Lung (tissue), 12 donors: ENCODE measurements around the gene BDH1. TPM values are rescaled to one million over a fixed set of nuclear protein-coding genes. Genes with fewer than 3 reads are reported as not detected.

Experiments used
- ATAC-seq: fragments of 200-7000 bp; cut with Tn5 transposase; one replicate; pipeline ENCODE4 v1.9.1; 2020; ENCODE audit warnings: moderate number of reproducible peaks; ENCODE audit not compliant: insufficient read depth, low FRiP score
- DNase-seq, 3 donors: peaks; one replicate each; pipeline ENCODE4 v3.0.0-alpha.2; 2013 to 2017
- H3K27ac ChIP-seq, 2 donors: one replicate each; pipeline ENCODE4 v1.5.1; 2013; ENCODE audit warnings: mild to moderate bottlenecking in 2 of 2, moderate library complexity in 2 of 2, control low read depth in 1 of 2, inconsistent platforms in 1 of 2, low read depth in 1 of 2, low read length in 1 of 2
- H3K27me3 ChIP-seq, 3 donors: one replicate each; pipeline ENCODE4 v1.5.1; 2013; ENCODE audit warnings: low read length in 2 of 3; ENCODE audit not compliant: control insufficient read depth in 3 of 3, insufficient read depth in 3 of 3
- H3K36me3 ChIP-seq, 4 donors: one replicate each; pipeline ENCODE4 v1.5.1; 2013; ENCODE audit warnings: low read length in 4 of 4, mild to moderate bottlenecking in 1 of 4, moderate library complexity in 1 of 4; ENCODE audit not compliant: control insufficient read depth in 4 of 4, insufficient read depth in 4 of 4
- H3K4me1 ChIP-seq, 5 donors: one replicate each; pipeline ENCODE4 v1.5.1; 2013; ENCODE audit warnings: low read length in 5 of 5, mild to moderate bottlenecking in 2 of 5, moderate library complexity in 1 of 5; ENCODE audit not compliant: control insufficient read depth in 5 of 5, insufficient read depth in 5 of 5
- H3K4me3 ChIP-seq: one replicate; pipeline ENCODE4 v1.5.1; 2013; ENCODE audit warnings: mild to moderate bottlenecking, control low read depth, moderate library complexity
- H3K9ac ChIP-seq, 2 donors: one replicate each; pipeline ENCODE4 v1.5.1; 2013; ENCODE audit warnings: low read length in 2 of 2, control low read depth in 1 of 2; ENCODE audit not compliant: insufficient read depth in 1 of 2
- H3K9me3 ChIP-seq, 4 donors: one replicate each; pipeline ENCODE4 v1.5.1; 2013; ENCODE audit warnings: low read length in 3 of 4, mild to moderate bottlenecking in 1 of 4, moderate library complexity in 1 of 4; ENCODE audit not compliant: control insufficient read depth in 4 of 4, insufficient read depth in 3 of 4
- WGBS, 2 donors: extraction: QIAGEN DNeasy Blood & Tissue Kit; methylation state at CpG; one replicate each; pipeline ENCODE4 v1.1.7; 2013; 5-methylcytosine and 5-hydroxymethylcytosine counted together
- polyA plus RNA-seq, 2 donors: library from polyadenylated mRNA; stranded (reverse); fragments of 200-250 nt; gene quantifications; one replicate each; pipeline ENCODE4 v1.2.1, GENCODE V29; 2013
- total RNA-seq, 2 donors: library from RNA; depleted of rRNA in 1 of 2; stranded (reverse); fragments of >200 nt in 1 of 2; gene quantifications; one replicate each; pipeline ENCODE4 v1.2.1, GENCODE V29; 2014 to 2021
- TF ChIP-seq, protein P1 (sequence below): IDR thresholded peaks from 2 replicates; pipeline ENCODE4 v1.5.1; 2012; ENCODE audit warnings: mild to moderate bottlenecking; ENCODE audit errors: control extremely low read depth, extremely low read depth
- donor health status: control.
- donor health status: control.
- donor health status: Bipolar disorder and iron deficiency.
- donor health status: healthy.
- donor health status: DM: yes; HTN: yes; CAD: no.

The BDH1 gene
- total and polyA plus RNA-seq, 4 donors: 14.3 to 32.8 (median 17.0) TPM

DNA sequence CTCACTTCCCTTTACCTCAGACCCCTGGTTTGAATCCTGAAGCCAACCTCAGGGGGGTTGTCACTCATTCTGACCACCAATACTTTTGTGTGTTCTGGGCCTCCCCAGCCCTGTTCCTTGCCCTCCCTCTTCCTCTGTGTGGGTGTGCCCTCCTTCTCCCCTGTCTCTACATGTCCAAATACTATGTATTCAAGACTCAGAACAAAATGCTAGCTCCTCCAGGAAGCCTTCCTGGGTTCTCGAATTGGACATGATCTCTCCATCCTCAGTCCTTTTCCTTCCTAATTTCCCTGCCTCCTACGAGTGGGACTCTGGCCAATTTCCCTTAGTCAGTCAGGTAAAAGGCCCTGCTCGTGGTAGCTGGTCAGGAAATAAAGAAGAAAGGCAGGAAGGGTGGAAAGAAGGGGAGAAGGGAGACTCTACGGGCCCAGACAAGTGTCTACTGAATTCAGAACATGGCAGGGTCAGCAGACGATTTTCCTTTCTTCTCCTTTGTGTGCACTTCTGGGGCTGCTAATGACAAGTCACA lies 79.7 kb downstream of the BDH1 start:
- TF ChIP-seq, protein P1, sequence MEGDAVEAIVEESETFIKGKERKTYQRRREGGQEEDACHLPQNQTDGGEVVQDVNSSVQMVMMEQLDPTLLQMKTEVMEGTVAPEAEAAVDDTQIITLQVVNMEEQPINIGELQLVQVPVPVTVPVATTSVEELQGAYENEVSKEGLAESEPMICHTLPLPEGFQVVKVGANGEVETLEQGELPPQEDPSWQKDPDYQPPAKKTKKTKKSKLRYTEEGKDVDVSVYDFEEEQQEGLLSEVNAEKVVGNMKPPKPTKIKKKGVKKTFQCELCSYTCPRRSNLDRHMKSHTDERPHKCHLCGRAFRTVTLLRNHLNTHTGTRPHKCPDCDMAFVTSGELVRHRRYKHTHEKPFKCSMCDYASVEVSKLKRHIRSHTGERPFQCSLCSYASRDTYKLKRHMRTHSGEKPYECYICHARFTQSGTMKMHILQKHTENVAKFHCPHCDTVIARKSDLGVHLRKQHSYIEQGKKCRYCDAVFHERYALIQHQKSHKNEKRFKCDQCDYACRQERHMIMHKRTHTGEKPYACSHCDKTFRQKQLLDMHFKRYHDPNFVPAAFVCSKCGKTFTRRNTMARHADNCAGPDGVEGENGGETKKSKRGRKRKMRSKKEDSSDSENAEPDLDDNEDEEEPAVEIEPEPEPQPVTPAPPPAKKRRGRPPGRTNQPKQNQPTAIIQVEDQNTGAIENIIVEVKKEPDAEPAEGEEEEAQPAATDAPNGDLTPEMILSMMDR: no peak
- Histone ChIP-seq H3K27ac (no peak overlapping the region), H3K4me1 (peaks cover 0 to 9% (median 0%) of the 10 kb centered on the region in 5 donors), H3K9me3 (no peaks in the 10 kb centered on the region), H3K36me3 (no peaks in the 10 kb centered on the region), H3K27me3 (no peaks in the 10 kb centered on the region), H3K9ac (no peak overlapping the region), H3K4me3 (no peak overlapping the region)
- ATAC-seq: no peak
- DNase-seq: no peak
- 54 to 59% methylated on average over 5 of the region's 5 CpGs for WGBS, 2 donors

DNA sequence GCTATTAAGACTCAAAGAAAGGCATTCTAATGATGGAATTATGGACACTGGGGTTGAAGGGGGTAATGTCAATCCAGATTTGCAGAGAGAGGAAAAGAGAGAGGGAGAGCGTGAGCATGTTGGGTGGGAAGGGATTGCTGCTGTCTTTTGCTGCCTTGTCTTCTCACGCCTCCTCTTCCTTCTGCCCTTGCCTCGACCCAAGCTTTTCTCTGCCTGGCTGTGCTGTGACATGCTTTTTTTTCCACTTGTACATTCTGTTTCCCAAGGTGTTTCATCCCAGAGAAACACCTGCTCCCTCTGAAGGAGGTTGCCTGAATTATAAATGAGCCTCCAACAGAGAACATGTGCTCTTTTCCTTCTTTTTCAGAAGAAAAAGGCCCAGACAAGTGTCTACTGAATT lies 80.3 kb downstream of the BDH1 start:
- TF ChIP-seq, protein P1: no peak
- Histone ChIP-seq H3K9ac (no peak overlapping the region), H3K27me3 (no peaks in the 10 kb centered on the region), H3K4me3 (no peak overlapping the region), H3K36me3 (no peaks in the 10 kb centered on the region), H3K9me3 (no peaks in the 10 kb centered on the region), H3K4me1 (peaks cover 0 to 9% (median 0%) of the 10 kb centered on the region in 5 donors), H3K27ac (no peak overlapping the region)
- DNase-seq: no peak
- ATAC-seq: no peak
- WGBS, 2 donors: 76 to 79% methylated on average over 3 of the region's 3 CpGs

DNA sequence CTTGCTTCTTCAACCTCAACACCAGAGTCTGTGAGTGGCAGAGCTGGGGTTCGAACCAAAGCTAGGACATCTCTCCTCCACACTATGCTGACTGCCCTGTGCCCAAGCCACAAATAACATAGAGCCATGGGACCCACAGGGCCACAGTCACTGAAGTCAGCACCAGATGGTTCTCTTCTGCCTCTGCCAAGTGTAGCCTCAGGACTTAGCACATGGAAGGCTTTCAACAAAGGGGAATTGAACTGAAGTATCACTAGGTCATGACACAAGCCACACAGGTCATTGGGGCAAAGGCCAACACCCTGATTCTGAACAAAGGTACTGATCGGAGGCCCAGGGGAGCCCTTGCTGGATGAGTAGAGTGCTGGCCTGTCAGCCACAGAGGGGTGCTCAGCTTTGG lies 83.6 kb downstream of the BDH1 start:
- DNase-seq (no peak), ATAC-seq (no peak)
- no peak overlapping the region for H3K9ac ChIP-seq
- H3K4me3 ChIP-seq: no peak overlapping the region
- WGBS, 2 donors: 96 to 97% methylated on average over 2 of the region's 2 CpGs
- H3K36me3 ChIP-seq: no peaks in the 10 kb centered on the region
- no peaks in the 10 kb centered on the region for H3K9me3 ChIP-seq
- no peaks in the 10 kb centered on the region for H3K27me3 ChIP-seq
- no peak overlapping the region for H3K27ac ChIP-seq
- TF ChIP-seq, protein P1: no peak
- peaks cover 0 to 13% (median 3%) of the 10 kb centered on the region in 5 donors for H3K4me1 ChIP-seq
